Fibroblast of lung (primary cell): ENCODE results near the gene ACOXL.

ENCODE experiments used
- CTCF ChIP-seq, 2 donors: IDR thresholded peaks in 1 of 2; conservative IDR thresholded peaks in 1 of 2; 1 replicate in 1 of 2; 2 replicates in 1 of 2; pipeline ENCODE4 v1.5.1; 2011 to 2012; ENCODE audit warnings: low read length in 2 of 2, control low read depth in 1 of 2, inconsistent platforms in 1 of 2, low read depth in 1 of 2, mild to moderate bottlenecking in 1 of 2
- EZH2 ChIP-seq: IDR thresholded peaks from 2 replicates; pipeline ENCODE4 v1.5.1; 2012; ENCODE audit warnings: low read length, control low read depth, mild to moderate bottlenecking; ENCODE audit errors: missing control alignments

DNA sequence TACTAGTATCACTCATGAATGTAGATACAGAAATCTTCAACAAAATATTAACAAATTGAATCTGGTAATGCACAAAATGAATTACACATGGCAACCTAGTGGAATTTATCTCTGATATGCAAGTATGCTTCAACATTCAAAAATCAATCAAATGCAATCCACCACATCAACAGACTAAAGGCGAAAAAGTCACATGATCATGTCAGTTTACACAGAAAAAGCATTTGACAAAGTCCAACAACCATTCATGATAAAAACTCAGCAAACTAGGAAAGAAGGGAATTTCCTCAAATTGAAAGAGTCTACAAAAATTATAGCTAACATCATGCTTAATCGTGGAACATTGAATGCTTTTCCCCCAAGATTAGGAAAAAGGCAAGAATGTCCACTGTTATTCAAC, 237.8 kb downstream of the ACOXL start:
- TF ChIP-seq CTCF (conservative IDR thresholded peaks at IDR 0.05 in 1 of 2, IDR thresholded peaks at IDR 0.05 in 1 of 2; ENCODE audit: low read depth in 1 of 2, low read length in 2 of 2), result no peak
- TF ChIP-seq EZH2, result no peak
